K562 (cell line): ENCODE results near the gene LACTBL1. TPM values are rescaled to one million over a fixed set of nuclear protein-coding genes. Genes with fewer than 3 reads are reported as not detected.

Source experiments
- ATAC-seq: fragments of 200-7000 bp; cut with Tn5 transposase; 3 replicates; pipeline ENCODE4 v1.9.1; 2020; ENCODE audit warnings: moderate library complexity
- BruUV-seq: library from RNA; stranded (reverse); fragments of 400-500 nt; replicated peaks from 2 replicates; lab custom pipeline; 2021; lab: Mats Ljungman, UMichigan
- CTCF ChIA-PET: fragments of 300-600 bp; formaldehyde crosslinking; extraction: SDS; loops from one replicate; lab custom pipeline; 2021; ENCODE audit warnings: low intra/inter-chr PET ratio; lab: Yijun Ruan, JAX
- POLR2A ChIA-PET: fragments of 300-600, 350-650 bp; sonication (Branson Sonifier 250); formaldehyde crosslinking; extraction: SDS; loops from one replicate; lab custom pipeline; 2021; ENCODE audit warnings: antibody characterized with exemption, inconsistent platforms; lab: Yijun Ruan, JAX
- DNase-seq, 4 experiments: peaks; one replicate each; pipeline versions ENCODE4 v3.0.0 to v3.0.0-alpha.2; 2011 to 2018; ENCODE audit warnings: low spot score in 3 of 4, mixed read lengths in 3 of 4; ENCODE audit errors: extremely low read depth in 1 of 4
- FAIRE-seq: peaks from 2 replicates; lab custom pipeline; 2011; peaks lifted over from hg19 to GRCh38; lab: Jason Lieb, UNC
- H2AFZ ChIP-seq: 2 replicates; pipeline ENCODE4 v1.6.0; 2011; ENCODE audit warnings: low read depth, low read length, control low read depth, inconsistent platforms
- H3K27ac ChIP-seq: fragments of 200-600 bp; 3 replicates; pipeline ENCODE4 v1.8.0; 2011; ENCODE audit warnings: low read depth, mild to moderate bottlenecking, control low read depth, inconsistent platforms, low read length, moderate library complexity, mixed read lengths; ENCODE audit errors: extremely low read depth
- H3K27me3 ChIP-seq, 2 experiments: fragments of 300-600 bp in 1 of 2; 2 replicates in 1 of 2; 3 replicates in 1 of 2; pipeline versions ENCODE4 v1.6.0 to v1.8.0; 2011; ENCODE audit warnings: inconsistent platforms in 2 of 2, low read length in 2 of 2, mild to moderate bottlenecking in 1 of 2, mixed read lengths in 1 of 2, moderate library complexity in 1 of 2; ENCODE audit not compliant: control insufficient read depth in 2 of 2, insufficient read depth in 2 of 2
- H3K36me3 ChIP-seq: fragments of 300-600 bp; 3 replicates; pipeline ENCODE4 v1.8.0; 2011; ENCODE audit warnings: mild to moderate bottlenecking, low read length, inconsistent platforms; ENCODE audit not compliant: control insufficient read depth, insufficient read depth
- H3K4me1 ChIP-seq, 2 experiments: fragments of 200-600 bp in 1 of 2; replicated peaks in 1 of 2; 2 replicates in 1 of 2; 3 replicates in 1 of 2; pipeline versions ENCODE4 v1.5.1 to v1.8.0; 2011; ENCODE audit warnings: inconsistent platforms in 2 of 2, low read length in 2 of 2, mild to moderate bottlenecking in 1 of 2, mixed read lengths in 1 of 2, moderate library complexity in 1 of 2; ENCODE audit not compliant: control insufficient read depth in 2 of 2, insufficient read depth in 2 of 2
- H3K4me2 ChIP-seq: 2 replicates; pipeline ENCODE4 v1.6.1; 2011; ENCODE audit warnings: low read length, control low read depth, inconsistent platforms, mixed read lengths; ENCODE audit not compliant: insufficient read depth
- H3K4me3 ChIP-seq: fragments of 200-600 bp; sonication (generic), shearing (Covaris generic); 2 replicates; pipeline ENCODE4 v1.5.1; 2016; ENCODE audit warnings: control low read depth, inconsistent platforms
- H3K79me2 ChIP-seq: fragments of 200-600 bp; 3 replicates; pipeline ENCODE4 v1.8.0; 2011; ENCODE audit warnings: low read length, inconsistent platforms; ENCODE audit not compliant: control insufficient read depth, insufficient read depth
- H3K9ac ChIP-seq, 2 experiments: 2 replicates each; pipeline versions ENCODE4 v1.6.0 to v1.6.1; 2011; ENCODE audit warnings: low read depth in 2 of 2, low read length in 2 of 2, control low read depth in 1 of 2, inconsistent platforms in 1 of 2, mild to moderate bottlenecking in 1 of 2, mixed read lengths in 1 of 2; ENCODE audit not compliant: insufficient read depth in 1 of 2
- H3K9me1 ChIP-seq: one replicate; pipeline ENCODE4 v1.6.0; 2011; ENCODE audit warnings: inconsistent platforms, mild to moderate bottlenecking, low read length, moderate library complexity; ENCODE audit not compliant: control insufficient read depth, insufficient read depth
- H3K9me3 ChIP-seq: replicated peaks from 2 replicates; pipeline ENCODE4 v1.5.1; 2011; ENCODE audit warnings: low read depth, low read length, inconsistent platforms; ENCODE audit not compliant: control insufficient read depth, insufficient read depth
- H4K20me1 ChIP-seq: replicated peaks from 2 replicates; pipeline ENCODE4 v1.6.1; 2011; ENCODE audit warnings: low read length, inconsistent platforms, mixed read lengths; ENCODE audit not compliant: control insufficient read depth, insufficient read depth
- CBFA2T2 ChIP-seq: fragments of 450-650 bp; conservative IDR thresholded peaks from 2 replicates; pipeline ENCODE4 v1.6.1; 2017; ENCODE audit warnings: mild to moderate bottlenecking
- CREBBP ChIP-seq: IDR thresholded peaks from one replicate; pipeline ENCODE4 v1.6.1; 2012; ENCODE audit warnings: low read depth, mild to moderate bottlenecking, control low read depth, inconsistent platforms, low read length
- ILK ChIP-seq: fragments of 450-650 bp; IDR thresholded peaks from 2 replicates; pipeline ENCODE4 v1.6.1; 2016; ENCODE audit warnings: missing genetic modification characterization, low read depth, mild to moderate bottlenecking, missing compliant biosample characterization, moderate library complexity, borderline replicate concordance
- MCM7 ChIP-seq, 2 experiments: fragments of 450-650 bp; IDR thresholded peaks; 2 replicates each; pipeline ENCODE4 v1.6.1; 2016 to 2018
- NEUROD1 ChIP-seq: fragments of 150-350 bp; IDR thresholded peaks from 2 replicates; pipeline ENCODE4 v1.6.1; 2014; ENCODE audit warnings: borderline replicate concordance, low read length, low read depth; ENCODE audit not compliant: partially characterized antibody
- RBM15 ChIP-seq: fragments of 200-400 bp; formaldehyde crosslinking; IDR thresholded peaks from 2 replicates; pipeline ENCODE4 v1.6.1; 2018; ENCODE audit warnings: mild to moderate bottlenecking, low read length, moderate library complexity; ENCODE audit not compliant: insufficient read depth
- TAL1 ChIP-seq: fragments of 450-650 bp; IDR thresholded peaks from 2 replicates; pipeline ENCODE4 v1.6.1; 2016; ENCODE audit warnings: mild to moderate bottlenecking
- ZNF318 ChIP-seq, 2 experiments: fragments of 450-650 bp; IDR thresholded peaks; 2 replicates each; pipeline ENCODE4 v1.6.1; 2016; ENCODE audit warnings: mild to moderate bottlenecking in 2 of 2, borderline replicate concordance in 1 of 2, low read depth in 1 of 2, moderate library complexity in 1 of 2
- WGBS: fragments of 100-300 bp; shearing (Covaris generic); methylation state at CpG from one replicate; pipeline ENCODE4 v1.1.6; 2016; ENCODE audit warnings: low coverage, mixed read lengths; ENCODE audit not compliant: insufficient coverage; ENCODE audit errors: missing lambda C conversion rate; 5-methylcytosine and 5-hydroxymethylcytosine counted together
- in situ Hi-C: fragments of 300-500 bp; cut with MboI; formaldehyde crosslinking; loops from 4 replicates; pipeline ENCODE4 v1.15.0; 2018; ENCODE audit warnings: inconsistent platforms, mixed read lengths
- intact Hi-C: fragments of 100-400 bp; cut with micrococcal nuclease; formaldehyde crosslinking; loops from 2 replicates; pipeline ENCODE4 v1.14.2; 2022
- polyA plus RNA-seq, 8 experiments: library from polyadenylated mRNA; depleted of rRNA in 4 of 8; stranded (reverse) in 5 of 8; unstranded in 3 of 8; fragments of >200 nt; fragmentation: Nextera tagmentation in 2 of 8; fragmentation: Illumina TruSeq in 1 of 8; extraction: Ambion mirVana in 2 of 8; extraction: Trizol in 1 of 8; gene quantifications; 2 replicates each; pipeline versions ENCODE4 v1.2.1 to v1.2.3, GENCODE V29; 2011 to 2014; ENCODE audit warnings: inconsistent platforms in 1 of 8, missing spikeins in 1 of 8
- total RNA-seq, 7 experiments: library from RNA; depleted of rRNA in 6 of 7; stranded (reverse); fragments of >200 nt in 6 of 7; fragmentation: Illumina TruSeq in 2 of 7; extraction: Trizol in 2 of 7; gene quantifications; 2 replicates each; pipeline versions ENCODE4 v1.2.1 to v1.2.3, GENCODE V29; 2011 to 2021; ENCODE audit warnings: low replicate concordance in 1 of 7
- TF ChIP-seq, protein P1 (sequence below): fragments of 450-650 bp; IDR thresholded peaks from 2 replicates; pipeline ENCODE4 v1.7.0; 2016; ENCODE audit warnings: borderline replicate concordance

The LACTBL1 gene
- total and polyA plus RNA-seq, 9 of the 15 experiments (the other 6 are each of a cell fraction or from before 2014, with no cell fraction given) = not detected

DNA sequence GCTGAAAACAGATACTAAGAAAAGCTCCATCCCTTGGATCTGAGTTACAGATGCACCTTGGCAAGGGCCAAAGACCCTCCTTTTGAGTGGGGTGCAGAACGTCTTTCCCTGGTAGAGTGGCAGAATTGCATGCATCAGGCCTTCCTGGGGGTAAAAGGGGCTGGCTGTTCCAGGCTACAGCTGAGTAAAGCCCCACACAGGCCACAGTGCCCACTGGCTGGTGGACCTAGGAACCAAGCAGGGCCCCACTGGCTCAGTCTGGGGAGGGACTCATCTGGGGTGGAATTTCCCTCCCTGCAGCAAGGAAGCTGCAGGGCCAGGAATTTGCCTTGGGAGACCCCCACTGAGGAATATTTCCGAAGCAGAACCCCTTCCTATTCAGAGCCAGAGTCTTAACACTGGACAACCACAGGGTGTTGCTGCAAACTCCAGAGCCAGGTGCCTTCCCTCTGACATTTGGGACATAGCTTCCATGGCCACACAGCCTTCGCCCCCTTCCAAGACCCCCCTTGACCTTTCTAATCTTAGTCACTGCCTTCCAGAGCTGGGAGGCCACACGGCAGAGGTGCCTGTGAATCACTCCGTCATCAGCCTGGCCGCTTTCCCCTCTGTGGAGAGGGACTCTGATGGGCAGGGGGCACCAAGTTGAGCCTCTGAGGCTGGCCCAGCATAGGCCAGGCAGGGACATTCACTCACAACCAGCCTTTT lies 52.5 kb downstream of the LACTBL1 start:
- H3K79me2 ChIP-seq = no peaks in the 10 kb centered on the region
- no peak overlapping the region for H3K9ac ChIP-seq
- H2AFZ ChIP-seq = no peak overlapping the region
- H3K9me3 ChIP-seq = no peaks in the 10 kb centered on the region
- H3K4me2 ChIP-seq = no peak overlapping the region
- no peak overlapping the region for H3K4me3 ChIP-seq
- FAIRE-seq (no peak), DNase-seq (no peak), ATAC-seq (no peak)
- 0 out of 2 replicates have a peak, but pooled peaks cover 10% of the 10 kb centered on the region for H4K20me1 ChIP-seq
- H3K27ac ChIP-seq = no peak overlapping the region
- 2% methylated on average over 6 of the region's 6 CpGs for WGBS
- intact Hi-C loops (no loop called here), in situ Hi-C loops (no loop called here)
- BruUV-seq = no TSS peak
- ChIA-PET CTCF (no interaction called here), POLR2A (interaction anchor here (1.0 to 1.4 kb wide), 3 partner anchors 8 to 12 kb away, joined by 3 to 6 read pairs (median 3); no protein-coding TSS in a partner anchor)
- no peaks in the 10 kb centered on the region for H3K36me3 ChIP-seq
- H3K9me1 ChIP-seq = no peaks in the 10 kb centered on the region
- no peaks in the 10 kb centered on the region for H3K4me1 ChIP-seq
- peaks cover 14 to 66% of the 10 kb centered on the region in 2 experiments for H3K27me3 ChIP-seq
- TF ChIP-seq CREBBP (no peak), NEUROD1 (no peak), ILK (no peak), ZNF318 (IDR thresholded peaks at IDR 0.05; ENCODE audit: borderline replicate concordance in 1 of 2, low read depth in 1 of 2) (no peak), RBM15 (no peak), CBFA2T2 (no peak), TAL1 (no peak), MCM7 (IDR thresholded peaks at IDR 0.05) (no peak)
- TF ChIP-seq, protein P1, sequence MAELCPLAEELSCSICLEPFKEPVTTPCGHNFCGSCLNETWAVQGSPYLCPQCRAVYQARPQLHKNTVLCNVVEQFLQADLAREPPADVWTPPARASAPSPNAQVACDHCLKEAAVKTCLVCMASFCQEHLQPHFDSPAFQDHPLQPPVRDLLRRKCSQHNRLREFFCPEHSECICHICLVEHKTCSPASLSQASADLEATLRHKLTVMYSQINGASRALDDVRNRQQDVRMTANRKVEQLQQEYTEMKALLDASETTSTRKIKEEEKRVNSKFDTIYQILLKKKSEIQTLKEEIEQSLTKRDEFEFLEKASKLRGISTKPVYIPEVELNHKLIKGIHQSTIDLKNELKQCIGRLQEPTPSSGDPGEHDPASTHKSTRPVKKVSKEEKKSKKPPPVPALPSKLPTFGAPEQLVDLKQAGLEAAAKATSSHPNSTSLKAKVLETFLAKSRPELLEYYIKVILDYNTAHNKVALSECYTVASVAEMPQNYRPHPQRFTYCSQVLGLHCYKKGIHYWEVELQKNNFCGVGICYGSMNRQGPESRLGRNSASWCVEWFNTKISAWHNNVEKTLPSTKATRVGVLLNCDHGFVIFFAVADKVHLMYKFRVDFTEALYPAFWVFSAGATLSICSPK = no peak
